HEK293T (cell line): ENCODE measurements around the gene ITGAD.

Experiments
- ARNT ChIP-seq: fragments of 450-650 bp; IDR thresholded peaks from 2 replicates; pipeline ENCODE4 v1.6.1; 2017; ENCODE audit warnings: mild to moderate bottlenecking
- BHLHE40 ChIP-seq: fragments of 450-650 bp; IDR thresholded peaks from 2 replicates; pipeline ENCODE4 v1.6.1; 2016; ENCODE audit warnings: mild to moderate bottlenecking, moderate library complexity, borderline replicate concordance
- ELF4 ChIP-seq: fragments of 450-650 bp; IDR thresholded peaks from 2 replicates; pipeline ENCODE4 v1.6.1; 2017; ENCODE audit warnings: antibody characterized with exemption
- FOXA1 ChIP-seq: fragments of 450-650 bp; IDR thresholded peaks from 2 replicates; pipeline ENCODE4 v1.6.1; 2016; ENCODE audit warnings: mild to moderate bottlenecking
- FOXM1 ChIP-seq: fragments of 450-650 bp; IDR thresholded peaks from 2 replicates; pipeline ENCODE4 v1.6.1; 2017; ENCODE audit warnings: mild to moderate bottlenecking, borderline replicate concordance
- HDGF ChIP-seq: fragments of 450-650 bp; IDR thresholded peaks from 2 replicates; pipeline ENCODE4 v1.6.1; 2017; ENCODE audit warnings: antibody characterized with exemption, borderline replicate concordance
- L3MBTL2 ChIP-seq: fragments of 450-650 bp; conservative IDR thresholded peaks from 2 replicates; pipeline ENCODE4 v1.6.1; 2016; ENCODE audit warnings: mild to moderate bottlenecking
- LEF1 ChIP-seq: fragments of 450-650 bp; IDR thresholded peaks from 2 replicates; pipeline ENCODE4 v1.6.1; 2017; ENCODE audit warnings: mild to moderate bottlenecking, borderline replicate concordance
- SP1 ChIP-seq: fragments of 450-650 bp; IDR thresholded peaks from 2 replicates; pipeline ENCODE4 v1.6.1; 2017
- SUZ12 ChIP-seq: fragments of 450-650 bp; IDR thresholded peaks from 2 replicates; pipeline ENCODE4 v1.6.1; 2016; ENCODE audit warnings: mild to moderate bottlenecking
- ZNF384 ChIP-seq: fragments of 450-650 bp; IDR thresholded peaks from 2 replicates; pipeline ENCODE4 v1.6.1; 2016
- TF ChIP-seq, protein P1 (sequence below): fragments of 450-650 bp; IDR thresholded peaks from 2 replicates; pipeline ENCODE4 v1.6.1; 2016

DNA sequence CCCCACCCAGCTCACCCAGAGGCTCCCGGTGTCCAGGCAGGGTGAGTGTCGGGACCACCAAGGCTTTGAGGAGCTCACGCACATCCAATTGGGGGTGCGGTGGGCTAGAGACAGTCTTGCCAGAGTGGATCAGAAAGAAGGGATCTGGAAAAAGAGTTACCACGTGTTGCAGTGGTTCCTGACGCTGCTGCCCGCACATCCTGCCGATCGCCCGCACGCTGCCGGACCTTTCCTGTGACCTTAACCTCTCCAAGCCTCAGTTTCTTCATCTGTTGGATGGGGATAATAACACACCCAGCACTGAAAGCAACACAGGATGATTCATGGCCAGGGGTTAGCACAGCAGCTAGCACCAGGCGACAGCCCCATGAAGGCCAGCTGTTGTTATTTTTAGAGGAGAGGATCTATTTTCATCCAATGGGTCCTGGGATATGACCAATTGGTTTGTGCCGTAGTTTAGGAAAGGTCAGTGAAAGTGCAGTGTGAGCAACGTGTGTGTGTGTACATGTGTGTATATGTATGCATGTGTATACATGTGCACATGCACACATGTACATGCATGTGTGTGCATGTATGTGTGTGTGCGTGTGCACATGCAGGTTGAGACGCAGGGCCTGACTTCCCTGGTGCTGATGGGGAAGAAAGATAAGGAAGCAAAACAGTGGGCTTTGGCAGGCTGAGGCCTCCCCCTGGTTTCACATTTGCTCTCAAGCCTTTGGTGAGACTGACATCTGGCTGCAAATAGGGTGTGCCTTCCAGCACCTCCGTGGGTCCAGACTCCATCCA, 35.6 kb upstream of the ITGAD start:
- TF ChIP-seq SUZ12 (no peak), SP1 (no peak), LEF1 (no peak), ELF4 (no peak), FOXA1 (no peak), ARNT (no peak), HDGF (no peak), BHLHE40 (no peak), L3MBTL2 (no peak), FOXM1 (no peak), ZNF384 (no peak)
- TF ChIP-seq, protein P1, sequence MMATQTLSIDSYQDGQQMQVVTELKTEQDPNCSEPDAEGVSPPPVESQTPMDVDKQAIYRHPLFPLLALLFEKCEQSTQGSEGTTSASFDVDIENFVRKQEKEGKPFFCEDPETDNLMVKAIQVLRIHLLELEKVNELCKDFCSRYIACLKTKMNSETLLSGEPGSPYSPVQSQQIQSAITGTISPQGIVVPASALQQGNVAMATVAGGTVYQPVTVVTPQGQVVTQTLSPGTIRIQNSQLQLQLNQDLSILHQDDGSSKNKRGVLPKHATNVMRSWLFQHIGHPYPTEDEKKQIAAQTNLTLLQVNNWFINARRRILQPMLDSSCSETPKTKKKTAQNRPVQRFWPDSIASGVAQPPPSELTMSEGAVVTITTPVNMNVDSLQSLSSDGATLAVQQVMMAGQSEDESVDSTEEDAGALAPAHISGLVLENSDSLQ: no peak
